ENCODE results near the gene TEC. TPM values are rescaled to one million over a fixed set of nuclear protein-coding genes. Genes with fewer than 3 reads are reported as not detected.

The TEC gene
- total and polyA plus RNA-seq, 2 experiments from 2014 or later, result 2.9 to 3.0 TPM

GRCh38 chr4:48175806-48176205 lies 93.8 kb downstream of the TEC start:
- TF ChIP-seq ZNF114 (CRISPR knock-in tag; IDR thresholded peaks at IDR 0.05), result no peak
- TF ChIP-seq ETS1 (IDR thresholded peaks at IDR 0.05), result no peak
- TF ChIP-seq ZNF331 (CRISPR knock-in tag; IDR thresholded peaks at IDR 0.05; ENCODE audit: low read depth), result no peak
- no peak for TF ChIP-seq EZH2phosphoT487 (IDR thresholded peaks at IDR 0.05; ENCODE audit: unreplicated experiment)
- TF ChIP-seq NANOG (IDR thresholded peaks at IDR 0.05; ENCODE audit: borderline replicate concordance), result no peak
- no peak for TF ChIP-seq JUNB (IDR thresholded peaks at IDR 0.05; ENCODE audit: unreplicated experiment)
- no peak for TF ChIP-seq STAT1 (IDR thresholded peaks at IDR 0.05; ENCODE audit: unreplicated experiment)
- no peak for TF ChIP-seq ZNF462 (CRISPR knock-in tag; IDR thresholded peaks at IDR 0.05)
- no peak for TF ChIP-seq POLR2AphosphoS5 (IDR thresholded peaks at IDR 0.05; ENCODE audit: low read depth)
- TF ChIP-seq CTCF (conservative IDR thresholded peaks at IDR 0.05; ENCODE audit: low read depth in 2 of 2), result no peak
- H3K4me1 Mint-ChIP-seq, result peaks cover 41% of the 10 kb centered on the region
- peaks cover 2% of the 10 kb centered on the region for H3K27me3 Mint-ChIP-seq (ENCODE audit: insufficient read depth, low read depth, poor library complexity)
- H3K36me3 ChIP-seq (ENCODE audit: insufficient read depth), result no peaks in the 10 kb centered on the region
- peaks cover 4% of the 10 kb centered on the region; the same call in 1 of the 3 replicates for H3K36me3 Mint-ChIP-seq (ENCODE audit: low read depth)
- H2AFZ ChIP-seq, result no peak overlapping the region
- peaks cover 13% of the 10 kb centered on the region for H3K4me1 ChIP-seq (ENCODE audit: insufficient read depth)
- peak overlapping the region; percentile 96 for H3K27ac Mint-ChIP-seq
- no peak overlapping the region for H3K4me3 Mint-ChIP-seq
- no peaks in the 10 kb centered on the region for H3F3A ChIP-seq (replicated peaks; ENCODE audit: low read depth)
- DNase-seq (ENCODE audit: low spot score) (no peak), ATAC-seq (no peak)
- H4K20me1 ChIP-seq (replicated peaks; ENCODE audit: insufficient read depth), result no peaks in the 10 kb centered on the region
- no peaks in the 10 kb centered on the region for H3K9me2 ChIP-seq (ENCODE audit: insufficient read depth)
- H3K27ac ChIP-seq (ENCODE audit: low read depth), result peak overlapping the region; percentile 79
- H3K9me3 Mint-ChIP-seq, result peaks cover 3% of the 10 kb centered on the region
- H3K79me2 ChIP-seq (replicated peaks; ENCODE audit: insufficient read depth), result no peaks in the 10 kb centered on the region
- no peak overlapping the region for H3K4me2 ChIP-seq
- H3K27me3 ChIP-seq (ENCODE audit: insufficient read depth), result no peaks in the 10 kb centered on the region
- no peak overlapping the region for H3K4me3 ChIP-seq
